H1 (cell line): Measurements from ENCODE around the gene CCNL2. TPM values are rescaled to one million over a fixed set of nuclear protein-coding genes. Genes with fewer than 3 reads are reported as not detected.

Experiments
- MAX ChIP-seq: IDR thresholded peaks from 2 replicates; pipeline ENCODE4 v1.6.1; 2012; ENCODE audit warnings: inconsistent platforms
- polyA plus RNA-seq, 7 experiments: library from polyadenylated mRNA; depleted of rRNA in 3 of 7; stranded (reverse) in 5 of 7; unstranded in 2 of 7; fragments of >200 nt in 5 of 7; fragments of 200-250 nt in 2 of 7; gene quantifications; 1 replicate in 5 of 7; 2 replicates in 1 of 7; 4 replicates in 1 of 7; pipeline versions ENCODE4 v1.2.1 to v1.2.3, GENCODE V29; 2011 to 2013; ENCODE audit warnings: missing spikeins in 2 of 7, mixed read lengths in 2 of 7
- total RNA-seq: library from RNA; stranded (reverse); fragmentation: NEBNext Ultra II Directional; extraction: Animal tissue kit (Norgen Biotek cat#: 25700); gene quantifications from 2 replicates; pipeline ENCODE4 v1.2.1, GENCODE V29; 2021

The CCNL2 gene
- total and polyA plus RNA-seq, 2 of the 8 experiments (the other 6 are each of a cell fraction or from before 2014, with no cell fraction given), result 79.8 to 120 TPM

- TF ChIP-seq MAX, result no peak
Observed at GRCh38 chr1:1364266-1364665, 34.9 kb downstream of the CCNL2 start (continued).
